Measurements from ENCODE around the gene DAB1.

DAB1 gene

DNA sequence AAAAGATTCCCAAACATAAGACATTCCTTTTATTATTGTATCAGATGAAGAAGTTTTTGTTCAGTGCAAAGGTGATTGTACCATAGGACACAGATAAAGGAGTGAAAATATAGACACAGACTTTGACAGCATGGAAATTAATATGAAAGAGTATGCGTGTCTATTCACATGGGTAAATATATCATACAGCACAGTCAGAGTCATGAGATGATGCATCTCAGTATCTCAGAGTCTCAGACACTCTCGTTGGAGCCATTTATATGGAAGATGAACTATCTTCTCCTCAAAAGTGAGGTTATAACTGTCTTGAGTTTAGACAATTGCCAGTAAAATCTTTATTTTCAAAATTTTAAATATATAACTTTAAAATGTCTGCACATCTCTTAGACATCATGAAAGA, 299.7 kb downstream of the DAB1 start:
- no peak overlapping the region for H3K4me3 ChIP-seq (replicated peaks; ENCODE audit: low read depth, low read length)
- no peaks in the 10 kb centered on the region for H3K36me3 ChIP-seq (ENCODE audit: control insufficient read depth, insufficient read depth, low read length)
- TF ChIP-seq CTCF (IDR thresholded peaks at IDR 0.05; ENCODE audit: insufficient read depth, low read length, poor library complexity, severe bottlenecking): no peak
- H3K27me3 ChIP-seq (replicated peaks; ENCODE audit: control insufficient read depth, insufficient read depth, low read length): no peaks in the 10 kb centered on the region; the same call in 1 of the 2 replicates
- no peak for DNase-seq (ENCODE audit: extremely low read depth, insufficient read length)

DNA sequence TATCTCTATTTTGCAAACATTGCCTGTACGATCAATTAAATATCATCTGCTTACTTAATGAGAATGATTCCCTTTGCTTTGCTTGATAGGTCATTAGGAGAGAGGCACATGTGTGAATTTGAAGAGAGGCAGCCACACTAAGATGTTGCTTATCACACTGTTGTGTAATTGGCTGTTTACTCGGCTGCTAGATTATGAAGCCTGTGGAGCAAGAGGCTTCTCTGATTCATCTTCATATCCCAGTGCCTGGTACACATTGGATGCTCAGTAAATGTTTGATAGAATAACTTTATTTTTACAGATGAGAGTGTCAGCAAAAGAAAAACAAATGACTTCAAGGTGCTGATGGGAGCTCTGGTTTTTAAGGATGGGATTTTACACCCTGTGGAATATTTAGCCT, 301.8 kb downstream of the DAB1 start:
- TF ChIP-seq CTCF (IDR thresholded peaks at IDR 0.05; ENCODE audit: insufficient read depth, low read length, poor library complexity, severe bottlenecking): no peak
- Histone ChIP-seq H3K4me3 (replicated peaks; ENCODE audit: low read depth, low read length) (no peak overlapping the region), H3K27me3 (replicated peaks; ENCODE audit: control insufficient read depth, insufficient read depth, low read length) (no peaks in the 10 kb centered on the region; the same call in none of the 2 replicates), H3K36me3 (ENCODE audit: control insufficient read depth, insufficient read depth, low read length) (no peaks in the 10 kb centered on the region)
- DNase-seq (ENCODE audit: extremely low read depth, insufficient read length): no peak

DNA sequence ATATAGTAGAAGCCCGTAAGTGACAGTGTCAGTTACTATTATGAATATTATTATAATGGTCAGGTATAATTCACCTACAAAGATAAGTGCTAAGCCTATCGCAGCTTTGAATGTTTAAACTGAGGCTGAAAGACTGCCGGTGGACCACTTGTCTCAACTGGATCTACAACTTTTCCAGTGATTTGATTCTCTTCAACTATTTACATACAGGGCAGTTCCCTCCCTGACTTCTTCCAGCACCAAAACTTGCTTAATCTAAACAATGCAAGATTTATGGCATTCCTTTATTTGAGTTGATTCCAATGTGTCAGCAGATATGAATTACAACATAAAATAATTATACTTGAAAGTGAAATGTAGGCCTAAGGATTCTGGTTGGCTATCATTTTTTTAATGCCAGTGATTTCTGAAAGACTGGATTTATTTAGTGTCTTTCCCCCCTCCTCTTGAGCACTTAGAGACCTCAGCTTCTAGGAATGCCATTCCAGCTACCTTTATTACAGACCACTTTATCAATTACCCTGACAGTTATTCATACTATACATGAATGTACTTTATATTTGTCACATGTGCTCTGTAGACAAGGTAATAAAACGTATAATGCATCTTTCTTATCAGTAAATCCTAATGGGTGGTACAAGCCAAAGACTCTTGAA, 304.8 kb downstream of the DAB1 start:
- DNase-seq (ENCODE audit: extremely low read depth, insufficient read length): no peak
- Histone ChIP-seq H3K4me3 (replicated peaks; ENCODE audit: low read depth, low read length) (no peak overlapping the region), H3K36me3 (ENCODE audit: control insufficient read depth, insufficient read depth, low read length) (no peaks in the 10 kb centered on the region), H3K27me3 (replicated peaks; ENCODE audit: control insufficient read depth, insufficient read depth, low read length) (no peaks in the 10 kb centered on the region; the same call in 1 of the 2 replicates)
- TF ChIP-seq CTCF (IDR thresholded peaks at IDR 0.05; ENCODE audit: insufficient read depth, low read length, poor library complexity, severe bottlenecking): no peak

DNA sequence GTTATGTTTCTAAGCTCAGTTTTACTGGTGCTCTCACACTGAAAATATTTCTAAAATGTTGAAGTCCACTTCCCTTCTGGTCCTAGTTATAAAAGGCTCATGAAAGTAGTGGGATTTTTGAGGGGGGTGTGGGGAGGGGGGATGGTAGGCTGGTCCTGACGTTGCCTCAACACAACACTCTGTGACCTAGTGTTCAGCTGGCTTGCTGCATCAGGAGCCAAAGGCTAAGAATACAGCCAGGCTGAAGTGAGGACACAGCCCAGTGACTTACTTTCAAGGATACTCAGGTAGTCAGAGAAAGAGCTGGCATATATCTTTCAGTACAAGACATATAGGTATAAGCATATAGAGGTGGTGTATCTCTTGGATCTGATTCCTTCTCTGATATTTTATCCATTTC, 306.1 kb downstream of the DAB1 start:
- no peak for TF ChIP-seq CTCF (IDR thresholded peaks at IDR 0.05; ENCODE audit: insufficient read depth, low read length, poor library complexity, severe bottlenecking)
- DNase-seq (ENCODE audit: extremely low read depth, insufficient read length): no peak
- Histone ChIP-seq H3K27me3 (replicated peaks; ENCODE audit: control insufficient read depth, insufficient read depth, low read length) (no peaks in the 10 kb centered on the region; the same call in none of the 2 replicates), H3K4me3 (replicated peaks; ENCODE audit: low read depth, low read length) (no peak overlapping the region), H3K36me3 (ENCODE audit: control insufficient read depth, insufficient read depth, low read length) (no peaks in the 10 kb centered on the region)

DNA sequence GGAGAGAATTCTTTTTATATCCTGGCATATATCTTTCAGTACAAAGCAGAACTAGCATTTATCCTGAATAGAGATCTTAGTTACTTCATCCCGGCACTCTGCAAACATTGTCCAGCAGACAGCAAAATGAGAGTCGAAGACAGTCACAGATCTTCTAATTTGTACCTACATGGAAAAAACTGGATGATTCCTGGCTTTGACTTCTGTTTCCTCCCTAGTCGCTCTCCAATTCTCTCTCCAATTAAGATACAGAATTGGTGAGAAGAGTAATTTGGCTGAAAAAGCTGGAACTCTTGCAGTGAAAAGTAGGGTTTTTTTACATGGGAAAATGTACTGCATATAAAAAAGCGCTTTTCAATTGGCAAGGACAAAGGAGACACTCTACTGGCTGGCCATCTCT, 307.0 kb downstream of the DAB1 start:
- no peak for TF ChIP-seq CTCF (IDR thresholded peaks at IDR 0.05; ENCODE audit: insufficient read depth, low read length, poor library complexity, severe bottlenecking)
- no peak for DNase-seq (ENCODE audit: extremely low read depth, insufficient read length)
- H3K36me3 ChIP-seq (ENCODE audit: control insufficient read depth, insufficient read depth, low read length): no peaks in the 10 kb centered on the region
- H3K4me3 ChIP-seq (replicated peaks; ENCODE audit: low read depth, low read length): no peak overlapping the region
- H3K27me3 ChIP-seq (replicated peaks; ENCODE audit: control insufficient read depth, insufficient read depth, low read length): no peaks in the 10 kb centered on the region; the same call in none of the 2 replicates

All from GM06990 (cell line).